ENCODE data around the gene MAP1LC3A. TPM values are rescaled to one million over a fixed set of nuclear protein-coding genes. Genes with fewer than 3 reads are reported as not detected.

Gene MAP1LC3A
- polyA plus RNA-seq, 3 donors from 2014 or later: 0.74 to 4.2 (median 3.1) TPM

DNA sequence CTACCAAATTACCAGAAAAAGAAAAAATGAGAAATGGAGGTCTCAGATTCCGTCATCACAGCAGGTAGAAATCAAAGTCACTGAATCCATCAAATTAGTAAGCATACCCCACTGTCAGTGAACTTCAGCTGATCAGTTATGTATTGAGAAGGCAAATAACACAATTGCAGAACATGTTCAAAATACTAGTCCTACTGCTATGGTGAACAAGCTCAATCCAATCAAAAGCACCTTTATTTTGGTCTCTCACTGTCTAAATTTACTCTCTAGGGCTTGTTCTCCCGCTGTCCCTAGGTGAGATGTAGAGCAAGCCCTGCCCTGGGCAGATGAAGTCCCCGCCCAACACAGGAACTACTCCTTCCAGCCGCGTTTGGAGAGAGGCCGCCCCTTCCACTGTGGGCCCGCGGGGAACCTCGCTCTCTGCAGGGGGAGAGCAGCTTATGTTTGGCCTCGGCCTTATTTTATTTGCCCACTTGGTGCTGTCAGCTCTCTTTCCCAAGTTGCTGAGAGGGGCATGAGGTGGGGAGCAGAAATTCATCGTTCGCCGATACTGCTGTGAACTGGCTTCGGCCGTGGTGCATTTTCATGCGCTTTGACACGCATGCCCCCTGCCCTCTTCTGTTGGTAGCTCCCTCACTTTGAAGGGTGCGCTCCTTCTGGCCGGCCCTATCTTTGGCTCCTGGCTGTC, 14.3 kb upstream of the MAP1LC3A start:
- H3K9me3 Mint-ChIP-seq: no peaks in the 10 kb centered on the region
- H3K4me1 Mint-ChIP-seq: peaks cover 22 to 27% of the 10 kb centered on the region in 2 donors

GRCh38 chr20:34546751-34547181, 11.8 kb upstream of the MAP1LC3A start:
- Mint-ChIP-seq H3K36me3 (peaks cover 0 to 4% (median 3%) of the 10 kb centered on the region in 3 donors), H3K9me3 (no peaks in the 10 kb centered on the region), H3K27me3 (ENCODE audit: low read depth in 3 of 3) (peaks cover 4 to 7% (median 6%) of the 10 kb centered on the region in 3 donors), H3K4me1 (peaks cover 7 to 10% of the 10 kb centered on the region in 2 donors), H3K4me3 (no peak overlapping the region), H3K27ac (peak overlapping the region in 1 of 6 donors; percentile 7)
- no peak for DNase-seq

More for the DNA sequence above, 14.3 kb upstream of the MAP1LC3A start:
- Mint-ChIP-seq H3K27ac (peak overlapping the region in 3 of 6 donors; percentile 28 to 47 (median 45)), H3K27me3 (ENCODE audit: low read depth in 3 of 3) (peaks cover 4 to 6% (median 5%) of the 10 kb centered on the region in 3 donors), H3K4me3 (peak overlapping the region in 3 of 5 donors; percentile 27 to 54 (median 48)), H3K36me3 (peaks cover 4 to 19% (median 5%) of the 10 kb centered on the region in 3 donors)
- DNase-seq: no peak

- H3K27me3 Mint-ChIP-seq (ENCODE audit: low read depth in 3 of 3): peaks cover 4 to 12% (median 6%) of the 10 kb centered on the region in 3 donors
- H3K4me3 Mint-ChIP-seq: no peak overlapping the region
- H3K4me1 Mint-ChIP-seq: peaks cover 7 to 10% of the 10 kb centered on the region in 2 donors
- H3K9me3 Mint-ChIP-seq: no peaks in the 10 kb centered on the region
- DNase-seq: no peak
- H3K36me3 Mint-ChIP-seq: peaks cover 0 to 4% (median 3%) of the 10 kb centered on the region in 3 donors
- peak overlapping the region in 1 of 6 donors; percentile 40 for H3K27ac Mint-ChIP-seq
Observed at GRCh38 chr20:34547844-34548613, 10.5 kb upstream of the MAP1LC3A start.

DNA sequence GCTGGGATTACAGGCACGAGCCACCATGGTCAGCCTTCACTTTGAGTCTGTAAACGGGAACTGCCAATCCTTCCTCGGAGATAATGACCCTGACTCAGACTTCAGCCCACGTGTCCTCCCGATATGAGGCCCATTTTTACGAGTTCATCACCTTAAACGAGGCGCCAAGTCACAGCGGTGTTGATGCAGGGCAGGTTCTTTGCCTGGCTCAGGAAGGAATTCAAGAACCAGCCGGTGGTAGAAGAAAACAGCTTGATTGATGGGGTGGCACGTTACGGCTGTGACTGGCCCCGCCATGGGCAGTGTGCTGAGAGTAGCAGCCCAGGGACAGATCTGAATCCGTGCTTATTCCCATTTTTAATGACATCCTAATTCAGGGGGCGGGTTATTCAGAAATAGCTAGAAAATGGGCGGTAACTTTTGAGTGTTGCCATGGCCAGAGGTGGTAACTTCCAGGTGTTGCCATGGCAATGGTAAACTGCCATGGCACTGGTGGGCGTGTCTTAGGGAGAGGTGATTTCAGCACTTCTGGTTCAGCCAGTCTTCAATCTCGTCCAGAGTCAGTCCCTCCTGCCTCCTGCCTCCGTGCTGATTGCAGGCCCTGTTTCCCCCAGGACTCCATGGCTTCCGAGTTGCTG, 9.1 kb upstream of the MAP1LC3A start:
- no peak overlapping the region for H3K27ac Mint-ChIP-seq
- H3K36me3 Mint-ChIP-seq: peaks cover 0 to 4% (median 0%) of the 10 kb centered on the region in 3 donors
- peaks cover 4 to 5% of the 10 kb centered on the region in 2 donors for H3K4me1 Mint-ChIP-seq
- DNase-seq: no peak
- no peak overlapping the region for H3K4me3 Mint-ChIP-seq
- H3K9me3 Mint-ChIP-seq: no peaks in the 10 kb centered on the region
- peaks cover 4 to 12% (median 6%) of the 10 kb centered on the region in 3 donors for H3K27me3 Mint-ChIP-seq (ENCODE audit: low read depth in 3 of 3)

DNA sequence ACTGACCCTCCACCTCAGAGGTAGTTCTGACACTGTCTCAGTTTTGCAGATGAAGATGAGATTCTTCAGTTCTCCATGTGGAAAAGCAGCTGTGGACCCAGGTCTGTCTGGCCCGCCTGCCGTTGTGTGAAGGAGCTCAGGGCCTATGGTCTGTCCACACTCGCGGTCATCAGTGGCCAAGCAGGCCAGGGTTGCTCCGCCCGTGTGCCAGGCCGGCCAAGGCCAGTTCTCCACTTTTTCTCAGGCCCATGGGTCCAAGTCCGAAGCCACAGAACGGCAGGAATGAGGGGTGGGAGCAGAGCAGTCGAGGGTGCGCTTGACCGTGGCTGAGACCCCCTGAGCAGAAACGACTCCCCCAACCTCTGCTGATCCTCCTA, 8.6 kb upstream of the MAP1LC3A start:
- no peak for DNase-seq
- no peak overlapping the region for H3K27ac Mint-ChIP-seq
- H3K4me1 Mint-ChIP-seq: no peaks in the 10 kb centered on the region
- H3K9me3 Mint-ChIP-seq: no peaks in the 10 kb centered on the region
- no peak overlapping the region for H3K4me3 Mint-ChIP-seq
- H3K27me3 Mint-ChIP-seq (ENCODE audit: low read depth in 3 of 3): peaks cover 4 to 9% (median 6%) of the 10 kb centered on the region in 3 donors
- H3K36me3 Mint-ChIP-seq: peaks cover 0 to 4% (median 0%) of the 10 kb centered on the region in 3 donors

GRCh38 chr20:34552569-34552968, 5.9 kb upstream of the MAP1LC3A start:
- no peaks in the 10 kb centered on the region for H3K36me3 Mint-ChIP-seq
- H3K27me3 Mint-ChIP-seq (ENCODE audit: low read depth in 3 of 3): peaks cover 0 to 7% (median 3%) of the 10 kb centered on the region in 3 donors
- no peaks in the 10 kb centered on the region for H3K9me3 Mint-ChIP-seq
- H3K27ac Mint-ChIP-seq: peak overlapping the region in 3 of 6 donors; percentile 34 to 74 (median 53)
- H3K4me1 Mint-ChIP-seq: peaks cover 0 to 5% of the 10 kb centered on the region in 2 donors
- no peak overlapping the region for H3K4me3 Mint-ChIP-seq
- DNase-seq: no peak

DNA sequence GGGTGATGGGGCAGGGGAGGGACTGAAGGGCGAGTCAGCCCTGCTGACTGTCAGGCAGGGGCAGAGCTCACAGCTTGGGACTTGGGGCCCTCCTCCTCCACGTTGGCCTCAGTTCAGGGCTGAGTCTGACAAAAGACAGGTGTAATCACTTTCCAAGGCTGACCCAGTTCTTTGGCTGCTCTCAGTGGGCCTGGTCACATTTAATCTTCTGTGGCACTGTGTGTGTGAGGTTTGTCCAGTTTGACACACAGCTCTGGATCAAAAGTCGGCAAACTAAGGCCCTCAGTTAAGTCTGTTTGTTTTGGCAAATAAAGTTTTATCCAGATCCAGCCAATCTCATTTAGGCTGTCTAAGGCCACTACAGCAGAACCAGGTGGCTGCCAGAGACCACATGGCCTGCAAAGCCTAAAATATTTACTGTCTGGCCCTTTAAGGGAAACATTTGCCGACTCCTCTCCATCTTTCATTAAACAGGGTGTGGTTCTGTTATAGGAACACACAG, 5.1 kb upstream of the MAP1LC3A start:
- no peaks in the 10 kb centered on the region for H3K9me3 Mint-ChIP-seq
- H3K36me3 Mint-ChIP-seq: no peaks in the 10 kb centered on the region
- H3K27ac Mint-ChIP-seq: no peak overlapping the region
- no peak for DNase-seq
- H3K4me3 Mint-ChIP-seq: no peak overlapping the region
- H3K27me3 Mint-ChIP-seq (ENCODE audit: low read depth in 3 of 3): peaks cover 4 to 14% (median 5%) of the 10 kb centered on the region in 3 donors
- H3K4me1 Mint-ChIP-seq: peaks cover 8 to 10% of the 10 kb centered on the region in 2 donors

- peak overlapping the region; percentile 90 to 98 (median 96) for H3K27ac Mint-ChIP-seq
- DNase-seq: no peak
- H3K4me3 Mint-ChIP-seq: peak overlapping the region; percentile 84 to 96 (median 90)
- H3K4me1 Mint-ChIP-seq: peaks cover 8 to 10% of the 10 kb centered on the region in 2 donors
- no peaks in the 10 kb centered on the region for H3K36me3 Mint-ChIP-seq
- no peaks in the 10 kb centered on the region for H3K9me3 Mint-ChIP-seq
- peaks cover 10 to 18% (median 13%) of the 10 kb centered on the region in 3 donors for H3K27me3 Mint-ChIP-seq (ENCODE audit: low read depth in 3 of 3)
Observed at GRCh38 chr20:34557936-34558319, 590 bp upstream of the MAP1LC3A start.

DNA sequence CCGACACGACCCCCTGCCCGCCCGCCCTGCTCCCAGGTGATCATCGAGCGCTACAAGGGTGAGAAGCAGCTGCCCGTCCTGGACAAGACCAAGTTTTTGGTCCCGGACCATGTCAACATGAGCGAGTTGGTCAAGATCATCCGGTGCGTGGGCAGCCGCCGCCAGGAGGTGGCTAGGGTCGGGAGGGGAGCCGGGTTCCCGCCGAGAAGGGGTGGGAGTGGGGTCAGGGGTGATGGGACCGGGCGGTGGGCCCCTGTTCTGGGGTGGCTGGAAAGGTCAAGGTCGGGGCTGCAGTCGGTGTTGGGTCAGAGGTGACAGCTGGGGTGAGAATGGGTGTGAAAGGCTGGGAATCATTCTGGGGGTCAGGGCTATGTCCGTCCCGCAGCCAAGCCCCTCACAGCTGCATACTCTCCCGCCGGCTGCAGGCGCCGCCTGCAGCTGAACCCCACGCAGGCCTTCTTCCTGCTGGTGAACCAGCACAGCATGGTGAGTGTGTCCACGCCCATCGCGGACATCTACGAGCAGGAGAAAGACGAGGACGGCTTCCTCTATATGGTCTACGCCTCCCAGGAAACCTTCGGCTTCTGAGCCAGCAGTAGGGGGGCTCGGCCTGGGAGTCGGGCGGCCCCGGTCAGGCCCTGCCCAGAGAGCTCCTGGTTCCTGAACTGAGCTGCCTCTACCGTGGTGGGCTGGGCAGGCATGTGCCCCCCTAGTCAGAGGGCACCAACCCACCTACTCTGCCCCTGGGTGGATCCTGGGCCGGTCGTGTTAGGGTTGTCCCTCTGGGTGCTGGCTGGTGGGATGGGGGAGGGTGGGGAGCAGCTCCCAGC, 1.0 kb downstream of the MAP1LC3A start:
- Mint-ChIP-seq H3K27ac (peak overlapping the region; percentile 69 to 93 (median 86)), H3K36me3 (no peaks in the 10 kb centered on the region), H3K9me3 (no peaks in the 10 kb centered on the region), H3K4me1 (peaks cover 8 to 10% of the 10 kb centered on the region in 2 donors), H3K4me3 (peak overlapping the region; percentile 59 to 80 (median 69)), H3K27me3 (ENCODE audit: low read depth in 3 of 3) (peaks cover 10 to 18% (median 13%) of the 10 kb centered on the region in 3 donors)
- peak in 1 of 3 donors; percentile 17 for DNase-seq

DNA sequence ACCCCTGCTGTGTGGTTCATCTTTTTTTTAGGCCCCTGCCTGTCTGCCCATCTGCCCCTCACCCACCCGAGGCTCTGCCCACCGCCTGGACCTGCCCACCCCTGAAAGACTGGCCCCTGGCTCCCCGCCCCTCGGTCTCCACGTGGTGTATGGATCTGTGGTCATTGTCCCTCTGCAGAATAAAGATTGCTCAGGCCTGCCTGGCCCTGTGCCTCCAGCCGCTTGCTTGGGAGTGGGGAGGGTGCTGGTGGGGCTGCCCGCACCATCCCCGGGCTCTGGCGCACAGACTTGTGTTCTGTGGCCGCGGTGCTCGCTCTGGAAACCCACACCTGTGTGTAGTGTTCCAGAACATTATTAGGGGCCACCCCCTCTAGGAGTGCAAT, 1.6 kb downstream of the MAP1LC3A start:
- H3K27ac Mint-ChIP-seq: peak overlapping the region; percentile 50 to 92 (median 85)
- DNase-seq: no peak
- H3K4me3 Mint-ChIP-seq: peak overlapping the region; percentile 51 to 80 (median 69)
- H3K27me3 Mint-ChIP-seq (ENCODE audit: low read depth in 3 of 3): peaks cover 10 to 18% (median 13%) of the 10 kb centered on the region in 3 donors
- H3K4me1 Mint-ChIP-seq: peaks cover 8 to 10% of the 10 kb centered on the region in 2 donors
- H3K9me3 Mint-ChIP-seq: no peaks in the 10 kb centered on the region
- no peaks in the 10 kb centered on the region for H3K36me3 Mint-ChIP-seq

GRCh38 chr20:34560614-34561013, 2.1 kb downstream of the MAP1LC3A start:
- DNase-seq: no peak
- H3K27ac Mint-ChIP-seq: peak overlapping the region; percentile 49 to 92 (median 84)
- peaks cover 10 to 18% (median 13%) of the 10 kb centered on the region in 3 donors for H3K27me3 Mint-ChIP-seq (ENCODE audit: low read depth in 3 of 3)
- H3K4me3 Mint-ChIP-seq: peak overlapping the region in 2 of 5 donors; percentile 62 to 80
- peaks cover 0 to under 1% (median 0%) of the 10 kb centered on the region in 3 donors for H3K36me3 Mint-ChIP-seq
- no peaks in the 10 kb centered on the region for H3K9me3 Mint-ChIP-seq
- H3K4me1 Mint-ChIP-seq: peaks cover 8 to 10% of the 10 kb centered on the region in 2 donors

DNA sequence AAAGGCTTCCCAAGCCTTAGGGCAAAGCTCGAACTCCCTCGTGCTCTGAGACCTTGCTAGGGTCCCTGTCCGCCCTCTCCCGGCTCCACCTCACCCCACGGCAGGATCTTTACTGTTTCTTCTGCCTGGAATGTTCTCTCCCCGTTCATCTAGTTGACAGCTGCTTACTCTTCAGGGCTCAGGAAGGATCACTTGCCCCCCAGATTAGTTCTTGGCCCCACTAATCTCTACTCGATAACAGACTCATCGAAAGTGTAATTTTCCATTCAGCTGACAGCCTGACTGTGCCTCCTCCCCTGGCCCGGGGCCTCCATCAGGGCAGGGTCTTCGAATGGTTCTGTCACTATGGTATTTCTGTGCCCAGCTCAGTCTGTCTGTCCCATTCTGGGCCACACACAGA, 3.1 kb downstream of the MAP1LC3A start:
- Mint-ChIP-seq H3K4me1 (peaks cover 8 to 10% of the 10 kb centered on the region in 2 donors), H3K4me3 (peak overlapping the region in 2 of 5 donors; percentile 6 to 19), H3K27me3 (ENCODE audit: low read depth in 3 of 3) (peaks cover 10 to 18% (median 13%) of the 10 kb centered on the region in 3 donors), H3K9me3 (no peaks in the 10 kb centered on the region), H3K27ac (peak overlapping the region; percentile 33 to 80 (median 76)), H3K36me3 (peaks cover 0 to 5% (median 0%) of the 10 kb centered on the region in 3 donors)
- DNase-seq: no peak
